Tibial nerve (tissue), 3 donors: ENCODE results near the gene PGM5.
"Not testable (repeated sequence)": the region's sequence is repeated elsewhere in the genome, so short reads cannot be mapped to it uniquely, and the experiment has no call there.

ENCODE experiments used
- POLR2A ChIP-seq, 2 donors: fragments of 450-650 bp; IDR thresholded peaks; one replicate each; pipeline ENCODE4 v1.6.1; 2017; ENCODE audit warnings: antibody characterized with exemption in 2 of 2, mild to moderate bottlenecking in 2 of 2, moderate library complexity in 2 of 2
- TF ChIP-seq, protein P1 (sequence below), 5 experiments: fragments of 200-600 bp in 3 of 5; fragments of 450-650 bp in 2 of 5; sonication (generic) in 3 of 5; IDR thresholded peaks; one replicate each; pipeline ENCODE4 v1.5.1; 2016 to 2019; ENCODE audit warnings: antibody characterized with exemption in 5 of 5, mild to moderate bottlenecking in 3 of 5, moderate library complexity in 2 of 5

DNA sequence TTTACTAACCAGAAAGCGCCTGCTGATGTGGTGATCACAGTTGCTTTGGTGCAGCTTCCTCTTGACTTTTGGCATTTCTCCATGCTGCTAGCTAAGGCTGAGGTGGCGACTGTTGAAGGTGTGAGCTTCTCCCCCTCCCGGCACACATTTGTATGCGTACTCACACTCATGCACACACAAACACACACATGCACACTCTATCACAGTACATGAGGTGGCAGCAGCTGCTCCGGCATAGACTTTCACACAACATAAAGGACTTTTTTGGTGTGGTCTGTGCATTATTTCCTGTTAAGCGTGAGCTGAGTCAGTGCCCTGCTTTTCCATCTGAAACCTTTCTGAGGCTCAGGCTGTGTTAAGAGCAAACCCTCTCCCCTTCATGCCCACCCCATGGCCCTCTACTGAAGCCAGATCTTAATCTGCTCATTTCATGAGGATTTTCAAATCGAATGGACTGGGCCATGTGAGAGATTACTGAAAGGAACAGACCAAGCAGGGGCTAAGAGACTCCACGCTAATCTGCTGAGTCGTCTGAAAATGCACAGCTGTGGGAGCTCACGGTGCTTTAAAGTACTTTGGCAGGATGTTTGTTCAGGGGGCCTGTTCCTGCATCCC is 10.6 kb downstream of the PGM5 start:
- TF ChIP-seq, protein P1, sequence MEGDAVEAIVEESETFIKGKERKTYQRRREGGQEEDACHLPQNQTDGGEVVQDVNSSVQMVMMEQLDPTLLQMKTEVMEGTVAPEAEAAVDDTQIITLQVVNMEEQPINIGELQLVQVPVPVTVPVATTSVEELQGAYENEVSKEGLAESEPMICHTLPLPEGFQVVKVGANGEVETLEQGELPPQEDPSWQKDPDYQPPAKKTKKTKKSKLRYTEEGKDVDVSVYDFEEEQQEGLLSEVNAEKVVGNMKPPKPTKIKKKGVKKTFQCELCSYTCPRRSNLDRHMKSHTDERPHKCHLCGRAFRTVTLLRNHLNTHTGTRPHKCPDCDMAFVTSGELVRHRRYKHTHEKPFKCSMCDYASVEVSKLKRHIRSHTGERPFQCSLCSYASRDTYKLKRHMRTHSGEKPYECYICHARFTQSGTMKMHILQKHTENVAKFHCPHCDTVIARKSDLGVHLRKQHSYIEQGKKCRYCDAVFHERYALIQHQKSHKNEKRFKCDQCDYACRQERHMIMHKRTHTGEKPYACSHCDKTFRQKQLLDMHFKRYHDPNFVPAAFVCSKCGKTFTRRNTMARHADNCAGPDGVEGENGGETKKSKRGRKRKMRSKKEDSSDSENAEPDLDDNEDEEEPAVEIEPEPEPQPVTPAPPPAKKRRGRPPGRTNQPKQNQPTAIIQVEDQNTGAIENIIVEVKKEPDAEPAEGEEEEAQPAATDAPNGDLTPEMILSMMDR (IDR thresholded peaks at IDR 0.05): not testable (repeated sequence)
- not testable (repeated sequence) for TF ChIP-seq POLR2A (IDR thresholded peaks at IDR 0.05)
